Measurements from ENCODE around the gene ASCL1.

The ASCL1 gene

GRCh38 chr12:102980350-102980749 lies 22.9 kb downstream of the ASCL1 start:
- no peak for DNase-seq

- no peak for DNase-seq
These were observed 32.9 kb downstream of the ASCL1 start for GRCh38 chr12:102990419-102990818.

GRCh38 chr12:102992297-102992696 lies 34.8 kb downstream of the ASCL1 start:
- DNase-seq, result no peak

- DNase-seq, result no peak
These were observed 35.2 kb downstream of the ASCL1 start for GRCh38 chr12:102992720-102993119.

- no peak for DNase-seq
These were observed 36.1 kb downstream of the ASCL1 start for GRCh38 chr12:102993537-102993936.

GRCh38 chr12:102995372-102995771 lies 37.9 kb downstream of the ASCL1 start:
- DNase-seq, result no peak

Data from activated naive CD4-positive, alpha-beta T cell (primary cell).